Ascending aorta (tissue), 2 donors: ENCODE results near the gene HCN3. TPM values are rescaled to one million over a fixed set of nuclear protein-coding genes. Genes with fewer than 3 reads are reported as not detected.

Source experiments
- DNase-seq, 2 donors: peaks; one replicate each; pipeline ENCODE4 v3.0.0-alpha.2; 2019; ENCODE audit warnings: low spot score in 2 of 2
- H3K27ac ChIP-seq, 2 donors: fragments of 200-600 bp; sonication (generic); one replicate each; pipeline ENCODE4 v1.5.1; 2016 to 2017; ENCODE audit warnings: mild to moderate bottlenecking in 1 of 2
- H3K27me3 ChIP-seq: fragments of 200-600 bp; sonication (generic); one replicate; pipeline ENCODE4 v1.5.1; 2017
- H3K36me3 ChIP-seq, 2 donors: fragments of 200-600 bp; sonication (generic); one replicate each; pipeline ENCODE4 v1.5.1; 2016
- H3K4me1 ChIP-seq, 2 donors: fragments of 200-600 bp; sonication (generic); one replicate each; pipeline ENCODE4 v1.5.1; 2016 to 2017; ENCODE audit warnings: mild to moderate bottlenecking in 1 of 2
- H3K4me3 ChIP-seq, 2 donors: fragments of 200-600 bp; sonication (generic); one replicate each; pipeline ENCODE4 v1.5.1; 2016 to 2017; ENCODE audit warnings: mild to moderate bottlenecking in 1 of 2
- H3K9me3 ChIP-seq, 2 donors: fragments of 200-600 bp; sonication (generic); one replicate each; pipeline ENCODE4 v1.5.1; 2016
- intact Hi-C: fragments of 100-400 bp; cut with DNase I; formaldehyde crosslinking; loops from one replicate; pipeline ENCODE4 v1.15.1; 2023
- total RNA-seq: library from RNA; depleted of rRNA; stranded (reverse); fragments of >200 nt; gene quantifications from one replicate; pipeline ENCODE4 v1.1.0, GENCODE V29; 2016
- TF ChIP-seq, protein P1 (sequence below), 3 experiments: fragments of 200-600 bp in 2 of 3; fragments of 450-650 bp in 1 of 3; sonication (generic) in 2 of 3; IDR thresholded peaks; one replicate each; pipeline ENCODE4 v1.5.1; 2016 to 2019; ENCODE audit warnings: antibody characterized with exemption in 3 of 3, mild to moderate bottlenecking in 1 of 3, moderate library complexity in 1 of 3

The HCN3 gene
- total RNA-seq, 1 donor from 2014 or later: 2.6 TPM

DNA sequence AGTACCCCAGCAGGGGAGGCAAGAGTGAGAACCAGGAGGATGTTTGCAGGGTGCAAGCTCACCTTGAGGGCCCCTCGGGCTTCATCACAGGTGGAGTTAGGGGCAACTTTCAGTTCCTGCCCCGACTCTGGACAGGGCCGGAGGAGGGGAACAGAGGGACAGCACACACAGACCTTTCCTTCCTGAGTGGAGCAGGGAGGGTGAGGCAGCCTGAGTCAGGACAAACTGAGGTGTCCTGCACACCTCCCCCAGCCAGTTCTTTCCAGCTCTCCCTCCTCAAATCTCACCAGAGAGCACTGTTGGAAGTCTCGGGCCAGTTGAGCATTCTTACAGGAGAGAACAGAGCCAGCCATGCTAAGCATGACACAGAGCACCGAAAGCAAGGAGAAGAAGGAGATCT lies 23.5 kb upstream of the HCN3 start:
- Histone ChIP-seq H3K4me3 (peak overlapping the region; percentile 82 to 83), H3K4me1 (peaks cover 16 to 27% of the 10 kb centered on the region in 2 donors), H3K27me3 (no peaks in the 10 kb centered on the region), H3K36me3 (peaks cover 6 to 11% of the 10 kb centered on the region in 2 donors), H3K27ac (peak overlapping the region; percentile 97 to 98), H3K9me3 (no peaks in the 10 kb centered on the region)
- intact Hi-C loops: no loop called here
- DNase-seq: no peak
- TF ChIP-seq, protein P1, sequence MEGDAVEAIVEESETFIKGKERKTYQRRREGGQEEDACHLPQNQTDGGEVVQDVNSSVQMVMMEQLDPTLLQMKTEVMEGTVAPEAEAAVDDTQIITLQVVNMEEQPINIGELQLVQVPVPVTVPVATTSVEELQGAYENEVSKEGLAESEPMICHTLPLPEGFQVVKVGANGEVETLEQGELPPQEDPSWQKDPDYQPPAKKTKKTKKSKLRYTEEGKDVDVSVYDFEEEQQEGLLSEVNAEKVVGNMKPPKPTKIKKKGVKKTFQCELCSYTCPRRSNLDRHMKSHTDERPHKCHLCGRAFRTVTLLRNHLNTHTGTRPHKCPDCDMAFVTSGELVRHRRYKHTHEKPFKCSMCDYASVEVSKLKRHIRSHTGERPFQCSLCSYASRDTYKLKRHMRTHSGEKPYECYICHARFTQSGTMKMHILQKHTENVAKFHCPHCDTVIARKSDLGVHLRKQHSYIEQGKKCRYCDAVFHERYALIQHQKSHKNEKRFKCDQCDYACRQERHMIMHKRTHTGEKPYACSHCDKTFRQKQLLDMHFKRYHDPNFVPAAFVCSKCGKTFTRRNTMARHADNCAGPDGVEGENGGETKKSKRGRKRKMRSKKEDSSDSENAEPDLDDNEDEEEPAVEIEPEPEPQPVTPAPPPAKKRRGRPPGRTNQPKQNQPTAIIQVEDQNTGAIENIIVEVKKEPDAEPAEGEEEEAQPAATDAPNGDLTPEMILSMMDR (IDR thresholded peaks at IDR 0.05): no peak

GRCh38 chr1:155254228-155254713 lies 23.0 kb upstream of the HCN3 start:
- intact Hi-C loops: no loop called here
- H3K36me3 ChIP-seq: peaks cover 6 to 12% of the 10 kb centered on the region in 2 donors
- H3K9me3 ChIP-seq: no peaks in the 10 kb centered on the region
- H3K27ac ChIP-seq: peak overlapping the region; percentile 97 to 98
- DNase-seq: no peak
- H3K4me1 ChIP-seq: peaks cover 16 to 27% of the 10 kb centered on the region in 2 donors
- peak overlapping the region; percentile 82 to 83 for H3K4me3 ChIP-seq
- H3K27me3 ChIP-seq: no peaks in the 10 kb centered on the region
- TF ChIP-seq, protein P1 (IDR thresholded peaks at IDR 0.05): no peak

DNA sequence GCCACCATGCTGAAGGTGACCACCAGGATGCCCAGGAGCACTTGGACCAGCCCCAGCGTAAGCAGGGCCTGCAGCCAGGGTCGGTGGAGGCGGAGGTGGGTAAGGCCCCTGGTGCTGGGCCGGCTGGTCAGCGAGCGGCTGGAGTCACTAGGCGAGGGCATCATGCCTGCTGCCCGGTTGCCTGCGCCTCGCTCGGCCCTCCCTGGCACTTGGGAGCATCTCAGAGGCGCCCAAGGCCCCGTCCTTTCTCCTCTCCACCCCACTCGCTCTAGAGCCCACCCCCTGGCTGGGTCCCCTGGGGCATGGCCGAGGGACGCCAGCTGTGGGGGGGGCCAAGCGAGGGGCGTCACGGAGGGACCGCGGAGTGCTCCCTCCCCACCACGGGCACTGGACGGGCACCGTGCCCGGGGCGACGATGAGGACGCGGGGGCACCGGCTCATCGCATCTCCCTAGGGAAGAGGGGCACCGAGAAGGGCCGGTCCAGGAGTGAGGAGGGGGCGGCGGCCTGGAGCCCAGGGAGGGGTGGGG lies 22.5 kb upstream of the HCN3 start:
- Histone ChIP-seq H3K9me3 (no peaks in the 10 kb centered on the region), H3K4me3 (peak overlapping the region; percentile 82 to 83), H3K27me3 (no peaks in the 10 kb centered on the region), H3K4me1 (peaks cover 16 to 27% of the 10 kb centered on the region in 2 donors), H3K36me3 (peaks cover 6 to 16% of the 10 kb centered on the region in 2 donors), H3K27ac (peak overlapping the region; percentile 97 to 98)
- intact Hi-C loops: loop anchor here (1.0 to 5.0 kb wide), 3 partner anchors 23 to 123 kb away; partner anchors contain the start of gene HCN3
- DNase-seq: no peak
- TF ChIP-seq, protein P1 (IDR thresholded peaks at IDR 0.05): no peak

DNA sequence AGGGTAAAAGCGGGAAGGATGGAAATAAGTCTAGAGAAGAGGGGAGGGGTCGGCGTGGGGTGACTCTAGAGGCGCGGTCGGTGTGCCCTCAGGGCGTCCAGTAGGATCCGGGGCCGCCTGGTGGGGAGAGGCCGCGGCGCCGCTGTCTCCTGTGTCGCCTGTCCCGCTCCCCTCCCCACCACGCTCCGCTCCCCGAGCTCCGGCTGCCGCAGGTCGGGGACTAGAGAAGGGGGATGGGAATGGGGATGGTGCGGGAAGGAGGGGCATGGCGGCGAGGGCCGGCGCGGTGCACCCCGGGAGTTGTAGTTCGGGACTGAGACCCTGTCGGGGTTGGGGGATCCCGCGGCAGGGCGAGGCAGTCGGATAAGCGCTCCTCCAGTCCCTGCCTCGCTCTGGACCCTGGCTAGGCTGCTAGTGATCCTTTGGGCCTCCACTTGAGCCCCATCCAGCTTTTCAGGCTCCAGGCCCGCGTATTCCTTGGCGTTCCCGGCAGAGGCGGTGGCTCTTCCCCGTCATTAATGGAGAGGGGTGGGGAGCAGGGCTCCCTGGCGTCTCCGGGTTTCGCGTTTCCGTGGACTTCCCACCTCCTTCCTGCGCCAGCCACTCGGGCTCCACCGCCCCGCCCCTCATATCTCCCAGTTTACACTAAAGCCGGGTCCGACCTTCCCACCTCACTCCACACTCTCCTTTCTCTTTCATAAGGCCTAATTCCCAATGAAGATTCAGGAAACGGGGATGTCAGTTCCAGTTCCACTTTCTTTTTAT lies 21.8 kb upstream of the HCN3 start, which contains the start of gene ENTREP3:
Gene ENTREP3, minus strand, starts transcription at position 241 of the 765 bp plus-strand sequence. CDS start 606 bp downstream, outside the sequence.
- H3K4me1 ChIP-seq: peaks cover 14 to 22% of the 10 kb centered on the region in 2 donors
- TF ChIP-seq, protein P1 (IDR thresholded peaks at IDR 0.05): peak in 1 of 3 experiments; percentile 14
- H3K27ac ChIP-seq: peak within 1 kb of the TSS; percentile 97 to 98
- no peaks in the 10 kb centered on the region for H3K27me3 ChIP-seq
- H3K36me3 ChIP-seq: peaks cover 6 to 22% of the 10 kb centered on the region in 2 donors
- H3K9me3 ChIP-seq: no peaks in the 10 kb centered on the region
- intact Hi-C loops: loop anchor here (1.0 to 5.0 kb wide), 3 partner anchors 22 to 122 kb away; partner anchors contain the start of gene HCN3
- peak within 1 kb of the TSS; percentile 82 to 83 for H3K4me3 ChIP-seq
- peak in 1 of 2 donors; percentile 94 for DNase-seq

- Histone ChIP-seq H3K4me1 (peaks cover 15 to 23% of the 10 kb centered on the region in 2 donors), H3K27me3 (no peaks in the 10 kb centered on the region), H3K36me3 (peaks cover 6 to 22% of the 10 kb centered on the region in 2 donors), H3K4me3 (peak overlapping the region; percentile 82 to 83), H3K27ac (peak overlapping the region; percentile 97 to 98), H3K9me3 (no peaks in the 10 kb centered on the region)
- DNase-seq: no peak
- intact Hi-C loops: loop anchor here (5.0 kb wide), 1 partner anchor 121 kb away; no protein-coding TSS in a partner anchor
- TF ChIP-seq, protein P1 (IDR thresholded peaks at IDR 0.05): no peak
These were observed 21.0 kb upstream of the HCN3 start for GRCh38 chr1:155256058-155256852.
